Stimulated activated memory B cell treated with anti-CD40 and anti-IgM and Interleukin-4, amounts not matched to agents 10 μg/mL and 1 μg/mL and 100 μg/mL, for 72 hours (primary cell): ENCODE data around the gene HDAC6.
"Not testable (repeated sequence)": the region's sequence is repeated elsewhere in the genome, so short reads cannot be mapped to it uniquely, and the experiment has no call there.

Experiments
- ATAC-seq: fragments of 150-1000 bp; cut with Tn5 transposase; 2 replicates; pipeline ENCODE4 v1.10.0; 2021
- H3K27ac Mint-ChIP-seq: one replicate; pipeline ENCODE4 v1.8.0; 2022; ENCODE audit warnings: mild to moderate bottlenecking, mixed read lengths
- H3K27me3 Mint-ChIP-seq: one replicate; pipeline ENCODE4 v1.8.0; 2022; ENCODE audit warnings: mixed read lengths
- H3K36me3 Mint-ChIP-seq: one replicate; pipeline ENCODE4 v1.8.0; 2022; ENCODE audit warnings: mixed read lengths
- H3K4me1 Mint-ChIP-seq: one replicate; pipeline ENCODE4 v1.8.0; 2022; ENCODE audit warnings: mixed read lengths
- H3K4me3 Mint-ChIP-seq: one replicate; pipeline ENCODE4 v1.8.0; 2022; ENCODE audit warnings: mild to moderate bottlenecking, moderate library complexity, mixed read lengths
- H3K9me3 Mint-ChIP-seq: one replicate; pipeline ENCODE4 v1.8.0; 2022; ENCODE audit warnings: mixed read lengths

Gene HDAC6

GRCh38 chrX:48829016-48829735 lies 27.3 kb downstream of the HDAC6 start:
- Mint-ChIP-seq H3K4me3 (no peak overlapping the region), H3K27ac (no peak overlapping the region), H3K27me3 (peaks cover 40% of the 10 kb centered on the region), H3K9me3 (no peaks in the 10 kb centered on the region), H3K36me3 (peaks cover 19% of the 10 kb centered on the region), H3K4me1 (peaks cover 14% of the 10 kb centered on the region)
- ATAC-seq, result no peak

GRCh38 chrX:48831136-48831908 lies 29.5 kb downstream of the HDAC6 start:
- Mint-ChIP-seq H3K9me3 (no peaks in the 10 kb centered on the region), H3K4me1 (peaks cover 18% of the 10 kb centered on the region), H3K27me3 (peaks cover 58% of the 10 kb centered on the region), H3K4me3 (no peak overlapping the region), H3K36me3 (no peaks in the 10 kb centered on the region), H3K27ac (no peak overlapping the region)
- ATAC-seq, result no peak

GRCh38 chrX:48831909-48832291 lies 30.0 kb downstream of the HDAC6 start:
- Mint-ChIP-seq H3K36me3 (no peaks in the 10 kb centered on the region), H3K27me3 (peaks cover 63% of the 10 kb centered on the region), H3K9me3 (no peaks in the 10 kb centered on the region), H3K4me1 (peaks cover 18% of the 10 kb centered on the region), H3K4me3 (no peak overlapping the region), H3K27ac (no peak overlapping the region)
- ATAC-seq, result no peak

GRCh38 chrX:48833542-48834138 lies 31.8 kb downstream of the HDAC6 start:
- Mint-ChIP-seq H3K4me1 (peaks cover 12% of the 10 kb centered on the region), H3K9me3 (no peaks in the 10 kb centered on the region), H3K36me3 (no peaks in the 10 kb centered on the region), H3K27me3 (peaks cover 52% of the 10 kb centered on the region), H3K27ac (no peak overlapping the region), H3K4me3 (peak overlapping the region; percentile 14)
- no peak for ATAC-seq

- Mint-ChIP-seq H3K9me3 (no peaks in the 10 kb centered on the region), H3K27ac (no peak overlapping the region), H3K36me3 (no peaks in the 10 kb centered on the region), H3K4me3 (peak overlapping the region; percentile 21), H3K27me3 (peaks cover 52% of the 10 kb centered on the region), H3K4me1 (peaks cover 12% of the 10 kb centered on the region)
- ATAC-seq, result no peak
These were observed 32.5 kb downstream of the HDAC6 start for GRCh38 chrX:48834383-48834709.

- ATAC-seq, result no peak
- H3K4me3 Mint-ChIP-seq, result peak within 1 kb of the TSS; percentile 21
- peaks cover 46% of the 10 kb centered on the region for H3K27me3 Mint-ChIP-seq
- H3K9me3 Mint-ChIP-seq, result no peaks in the 10 kb centered on the region
- H3K4me1 Mint-ChIP-seq, result peaks cover 12% of the 10 kb centered on the region
- no peak within 1 kb of the TSS for H3K27ac Mint-ChIP-seq
- H3K36me3 Mint-ChIP-seq, result no peaks in the 10 kb centered on the region
These were observed 33.9 kb downstream of the HDAC6 start, which contains the start of gene PCSK1N for GRCh38 chrX:48835524-48836329. Gene PCSK1N, minus strand, starts transcription at chrX:48835610. Its CDS starts 78 bp downstream, at chrX:48835532.

- peaks cover 26% of the 10 kb centered on the region for H3K27me3 Mint-ChIP-seq
- H3K9me3 Mint-ChIP-seq, result no peaks in the 10 kb centered on the region
- H3K4me1 Mint-ChIP-seq, result peaks cover 3% of the 10 kb centered on the region
- H3K36me3 Mint-ChIP-seq, result no peaks in the 10 kb centered on the region
- ATAC-seq, result no peak
- H3K27ac Mint-ChIP-seq, result no peak overlapping the region
- H3K4me3 Mint-ChIP-seq, result no peak overlapping the region
These were observed 37.8 kb downstream of the HDAC6 start for GRCh38 chrX:48839686-48840085.

GRCh38 chrX:48848847-48849246 lies 47.0 kb downstream of the HDAC6 start:
- Mint-ChIP-seq H3K4me3 (no peak overlapping the region), H3K36me3 (no peaks in the 10 kb centered on the region), H3K4me1 (peaks cover 8% of the 10 kb centered on the region), H3K9me3 (no peaks in the 10 kb centered on the region), H3K27ac (no peak overlapping the region), H3K27me3 (peaks cover 3% of the 10 kb centered on the region)
- no peak for ATAC-seq

- Mint-ChIP-seq H3K4me3 (no peak overlapping the region), H3K4me1 (peaks cover 8% of the 10 kb centered on the region), H3K27me3 (peaks cover 8% of the 10 kb centered on the region), H3K9me3 (no peaks in the 10 kb centered on the region), H3K27ac (no peak overlapping the region), H3K36me3 (no peaks in the 10 kb centered on the region)
- ATAC-seq, result no peak
These were observed 51.0 kb downstream of the HDAC6 start for GRCh38 chrX:48852857-48853256.

GRCh38 chrX:48853494-48853893 lies 51.6 kb downstream of the HDAC6 start:
- H3K36me3 Mint-ChIP-seq, H3K9me3 Mint-ChIP-seq, H3K27me3 Mint-ChIP-seq, H3K4me3 Mint-ChIP-seq, ATAC-seq, H3K27ac Mint-ChIP-seq, H3K4me1 Mint-ChIP-seq: not testable (repeated sequence)

- H3K9me3 Mint-ChIP-seq, H3K27ac Mint-ChIP-seq, H3K4me1 Mint-ChIP-seq: not testable (repeated sequence)
These were observed 52.4 kb downstream of the HDAC6 start for GRCh38 chrX:48854121-48854804.

GRCh38 chrX:48854898-48855297 lies 53.0 kb downstream of the HDAC6 start:
- Mint-ChIP-seq H3K27me3 (peaks cover 8% of the 10 kb centered on the region), H3K9me3 (no peaks in the 10 kb centered on the region), H3K36me3 (no peaks in the 10 kb centered on the region), H3K4me1 (peaks cover 8% of the 10 kb centered on the region), H3K27ac (no peak overlapping the region), H3K4me3 (no peak overlapping the region)
- ATAC-seq, result no peak

More at GRCh38 chrX:48854121-48854804, 52.4 kb downstream of the HDAC6 start:
- not testable (repeated sequence) for H3K4me3 Mint-ChIP-seq, H3K36me3 Mint-ChIP-seq, H3K27me3 Mint-ChIP-seq, ATAC-seq

GRCh38 chrX:48864210-48864609 lies 62.3 kb downstream of the HDAC6 start:
- no peak overlapping the region for H3K4me3 Mint-ChIP-seq
- no peak overlapping the region for H3K27ac Mint-ChIP-seq
- no peaks in the 10 kb centered on the region for H3K9me3 Mint-ChIP-seq
- H3K4me1 Mint-ChIP-seq, result no peaks in the 10 kb centered on the region
- no peaks in the 10 kb centered on the region for H3K36me3 Mint-ChIP-seq
- ATAC-seq, result no peak
- no peaks in the 10 kb centered on the region for H3K27me3 Mint-ChIP-seq

GRCh38 chrX:48872017-48872416 lies 70.2 kb downstream of the HDAC6 start:
- not testable (repeated sequence) for H3K27me3 Mint-ChIP-seq, H3K4me1 Mint-ChIP-seq, H3K27ac Mint-ChIP-seq, H3K36me3 Mint-ChIP-seq, H3K9me3 Mint-ChIP-seq, ATAC-seq, H3K4me3 Mint-ChIP-seq
